Cardiac fibroblast (primary cell): ENCODE results near the gene PTPRS.

Experiments used
- DNase-seq, 2 donors: peaks; one replicate each; pipeline versions ENCODE4 v3.0.0 to v3.0.0-alpha.2; 2010; ENCODE audit warnings: low read depth in 2 of 2
- H3K4me3 ChIP-seq, 2 donors: replicated peaks in 1 of 2; 1 replicate in 1 of 2; 2 replicates in 1 of 2; pipeline ENCODE4 v1.5.1; 2011; ENCODE audit warnings: low read depth in 2 of 2, low read length in 2 of 2, mild to moderate bottlenecking in 2 of 2, moderate library complexity in 1 of 2
- CTCF ChIP-seq: IDR thresholded peaks from one replicate; pipeline ENCODE4 v1.5.1; 2011; ENCODE audit warnings: low read depth, mild to moderate bottlenecking, low read length, inconsistent platforms

Gene PTPRS

DNA sequence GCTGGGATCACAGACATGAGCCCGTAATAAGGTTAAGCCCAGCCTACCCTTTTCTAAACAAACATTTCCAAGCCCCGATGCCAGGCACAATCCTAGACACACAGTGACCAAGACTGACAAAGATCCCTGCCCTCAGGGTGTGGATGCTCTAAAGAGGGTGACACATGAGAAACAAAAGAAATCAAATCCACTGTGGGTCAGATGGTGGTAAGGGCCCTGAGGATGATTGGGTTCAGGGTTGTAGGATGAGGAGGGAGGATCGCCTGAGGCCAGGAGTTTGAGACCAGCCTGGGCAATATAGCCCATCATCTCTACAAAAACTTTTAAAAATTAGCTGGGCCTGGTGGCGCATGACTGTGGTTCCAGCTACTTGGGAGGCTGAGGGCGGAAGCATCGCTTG lies 44.6 kb downstream of the PTPRS start:
- DNase-seq = no peak
- TF ChIP-seq CTCF = no peak
- H3K4me3 ChIP-seq = no peak overlapping the region

DNA sequence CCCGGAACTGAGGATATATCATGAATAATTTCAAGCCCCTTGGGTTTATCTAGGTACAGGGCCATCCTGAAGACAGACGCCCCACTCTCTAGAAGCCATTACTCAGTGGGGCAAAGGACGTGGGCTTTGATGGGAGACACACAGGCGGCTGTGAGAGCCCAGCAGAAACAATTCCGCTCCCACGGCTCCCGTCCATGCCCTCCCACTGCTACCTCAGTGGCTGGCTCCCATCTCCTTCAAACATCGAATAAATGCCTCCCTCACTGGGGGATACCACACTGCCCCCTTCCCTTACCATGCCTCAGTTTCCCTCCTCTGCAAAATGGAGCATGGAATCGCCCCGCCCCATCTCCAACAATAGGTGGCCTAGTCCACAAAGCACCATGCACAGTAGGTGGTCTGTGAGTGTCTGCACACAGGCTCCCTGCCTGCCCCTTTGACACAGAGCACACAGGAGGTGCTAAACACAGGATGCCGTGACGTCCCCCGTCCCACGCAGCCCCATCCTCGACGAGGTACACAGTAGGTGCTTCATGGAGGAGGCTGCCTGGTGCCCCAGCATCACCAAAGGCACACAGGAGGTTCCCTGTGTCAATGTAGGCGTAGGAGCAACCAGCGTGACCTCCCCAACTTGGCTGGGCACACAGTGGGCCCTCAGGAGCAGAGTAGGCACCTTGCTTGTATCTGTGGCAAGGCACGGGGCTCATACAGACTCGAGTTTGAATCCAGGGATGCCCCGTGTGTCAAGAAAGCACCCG lies 46.0 kb downstream of the PTPRS start:
- no peak overlapping the region for H3K4me3 ChIP-seq
- DNase-seq = no peak
- no peak for TF ChIP-seq CTCF

- no peak for TF ChIP-seq CTCF
- peak overlapping the region; percentile 64 to 71 for H3K4me3 ChIP-seq
- DNase-seq = peak; percentile 10 to 41
Measured at GRCh38 chr19:5293612-5294378, 46.8 kb downstream of the PTPRS start.

GRCh38 chr19:5292822-5293611 lies 47.6 kb downstream of the PTPRS start:
- peak overlapping the region; percentile 64 to 72 for H3K4me3 ChIP-seq
- no peak for TF ChIP-seq CTCF
- DNase-seq = peak; percentile 58 to 75

DNA sequence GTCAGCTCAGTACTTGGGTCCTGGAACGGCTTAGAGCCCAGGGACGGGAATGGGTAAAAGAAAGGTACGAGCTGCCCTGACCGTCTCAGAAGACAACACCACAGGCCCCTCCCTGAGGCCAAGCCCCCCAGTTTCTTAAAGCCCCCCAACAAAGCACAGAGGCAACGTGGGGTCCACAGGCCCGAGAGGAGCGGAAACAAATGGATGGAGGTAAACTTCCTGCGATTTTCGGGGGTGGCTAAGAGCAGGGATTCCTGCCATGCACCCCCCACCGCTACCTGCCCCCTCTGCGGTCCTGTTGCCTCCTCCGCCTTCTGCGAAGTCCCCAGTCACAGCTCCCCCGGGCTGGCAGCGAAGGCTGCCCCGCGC lies 48.2 kb downstream of the PTPRS start:
- no peak for TF ChIP-seq CTCF
- H3K4me3 ChIP-seq = peak overlapping the region; percentile 64 to 72
- DNase-seq = no peak

DNA sequence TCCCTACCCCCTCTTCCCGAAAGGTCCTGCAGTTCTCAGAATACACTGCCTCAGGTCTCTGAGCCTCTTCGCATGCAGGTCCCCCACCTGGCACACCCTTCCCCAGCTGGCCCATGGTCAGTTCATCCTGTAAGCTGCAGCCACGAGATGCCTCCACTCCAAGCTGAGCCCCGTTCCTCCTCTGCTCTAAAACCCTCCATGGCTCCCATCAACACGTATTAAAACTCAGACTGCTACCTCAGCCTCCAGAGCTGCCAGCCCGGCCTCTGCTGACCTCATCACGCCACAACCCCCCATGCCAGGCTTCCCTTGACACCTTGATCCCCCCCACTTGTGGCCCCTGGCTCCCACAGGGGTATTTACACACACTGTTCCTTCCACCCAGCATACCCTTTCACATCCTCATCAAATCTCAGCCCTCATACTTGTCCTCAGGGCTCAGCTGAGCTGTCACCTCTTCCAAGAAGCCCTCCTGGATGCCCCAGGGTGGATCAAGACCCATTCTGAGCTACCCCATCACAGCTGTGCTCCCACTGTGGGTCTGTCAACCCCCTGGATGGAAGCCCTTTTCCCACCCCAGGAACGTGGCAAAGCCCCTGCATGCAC lies 48.9 kb downstream of the PTPRS start:
- DNase-seq = no peak
- peak overlapping the region in 1 of 2 donors; percentile 72 for H3K4me3 ChIP-seq
- no peak for TF ChIP-seq CTCF
